IMR-90 (cell line): ENCODE measurements around the gene CLASP1. TPM values are rescaled to one million over a fixed set of nuclear protein-coding genes. Genes with fewer than 3 reads are reported as not detected.

Experiments used
- ATAC-seq: fragments of 200-7000 bp; cut with Tn5 transposase; 2 replicates; pipeline ENCODE4 v1.9.1; 2020; ENCODE audit warnings: low read depth, mild to moderate bottlenecking, moderate library complexity
- BruUV-seq: library from RNA; stranded (reverse); fragments of 400-500 nt; replicated peaks from 2 replicates; lab custom pipeline; 2021; lab: Mats Ljungman, UMichigan
- CTCF ChIA-PET: fragments of 300-600 bp; formaldehyde crosslinking; extraction: SDS; loops from one replicate; lab custom pipeline; 2021; ENCODE audit warnings: antibody characterized with exemption; lab: Yijun Ruan, JAX
- POLR2A ChIA-PET: fragments of 300-600 bp; sonication (Branson Sonifier 250); formaldehyde crosslinking; loops from one replicate; lab custom pipeline; 2022; ENCODE audit warnings: antibody characterized with exemption; ENCODE audit not compliant: unreplicated experiment; lab: Charles Lee
- DNase-seq: peaks from one replicate; pipeline ENCODE4 v3.0.0; 2013
- H2AFZ ChIP-seq: replicated peaks from 2 replicates; pipeline ENCODE3; 2013; ENCODE audit warnings: low read length, mild to moderate bottlenecking; ENCODE audit not compliant: poor library complexity
- H2AK5ac ChIP-seq: 2 replicates; pipeline ENCODE4 v1.6.1; 2013; ENCODE audit warnings: low read depth, low read length, inconsistent platforms
- H2AK9ac ChIP-seq: replicated peaks from 2 replicates; pipeline ENCODE3; 2013; ENCODE audit warnings: mild to moderate bottlenecking, low read depth, low read length, moderate library complexity; ENCODE audit not compliant: poor library complexity
- H2BK120ac ChIP-seq: 2 replicates; pipeline ENCODE4 v1.6.1; 2013; ENCODE audit warnings: low read depth, low read length, inconsistent platforms
- H2BK15ac ChIP-seq: 3 replicates; pipeline ENCODE4 v1.6.1; 2013; ENCODE audit warnings: low read depth, low read length, inconsistent platforms
- H2BK20ac ChIP-seq: 2 replicates; pipeline ENCODE4 v1.6.1; 2013; ENCODE audit warnings: low read depth, mild to moderate bottlenecking, inconsistent platforms, low read length, moderate library complexity
- H2BK5ac ChIP-seq: 2 replicates; pipeline ENCODE4 v1.6.1; 2013; ENCODE audit warnings: mild to moderate bottlenecking, low read depth, low read length, inconsistent platforms; ENCODE audit not compliant: poor library complexity, severe bottlenecking
- H3K14ac ChIP-seq: replicated peaks from 2 replicates; pipeline ENCODE4 v1.6.1; 2013; ENCODE audit warnings: low read depth, low read length, inconsistent platforms
- H3K18ac ChIP-seq: 2 replicates; pipeline ENCODE4 v1.6.1; 2013; ENCODE audit warnings: low read depth, low read length, control low read depth
- H3K23ac ChIP-seq: 2 replicates; pipeline ENCODE4 v1.6.1; 2013; ENCODE audit warnings: low read depth, low read length, inconsistent platforms
- H3K27ac ChIP-seq: 2 replicates; pipeline ENCODE4 v1.5.1; 2013; ENCODE audit warnings: mild to moderate bottlenecking, control low read depth, low read length; ENCODE audit not compliant: insufficient read depth
- H3K27me3 ChIP-seq: 2 replicates; pipeline ENCODE4 v1.6.1; 2013; ENCODE audit warnings: low read length; ENCODE audit not compliant: control insufficient read depth, insufficient read depth
- H3K36me3 ChIP-seq: 2 replicates; pipeline ENCODE4 v1.6.1; 2013; ENCODE audit warnings: low read length, mixed read lengths; ENCODE audit not compliant: control insufficient read depth, insufficient read depth
- H3K4ac ChIP-seq: 2 replicates; pipeline ENCODE4 v1.6.1; 2013; ENCODE audit warnings: low read depth, low read length, inconsistent platforms
- H3K4me1 ChIP-seq: 2 replicates; pipeline ENCODE4 v1.6.1; 2013; ENCODE audit warnings: low read length, mixed read lengths; ENCODE audit not compliant: control insufficient read depth, insufficient read depth
- H3K4me2 ChIP-seq: 2 replicates; pipeline ENCODE4 v1.6.1; 2013; ENCODE audit warnings: low read depth, mild to moderate bottlenecking, control low read depth, low read length, moderate library complexity
- H3K4me3 ChIP-seq: 2 replicates; pipeline ENCODE4 v1.5.1; 2013; ENCODE audit warnings: low read depth, mild to moderate bottlenecking, control low read depth, low read length, moderate library complexity; ENCODE audit not compliant: insufficient read depth
- H3K56ac ChIP-seq: 2 replicates; pipeline ENCODE4 v1.6.1; 2013; ENCODE audit warnings: low read length, inconsistent platforms; ENCODE audit not compliant: insufficient read depth; ENCODE audit errors: extremely low read depth
- H3K79me1 ChIP-seq, 2 experiments: 2 replicates each; pipeline ENCODE4 v1.6.1; 2013; ENCODE audit warnings: low read length in 2 of 2, inconsistent platforms in 1 of 2, low read depth in 1 of 2
- H3K9ac ChIP-seq: 2 replicates; pipeline ENCODE4 v1.6.1; 2013; ENCODE audit warnings: low read depth, low read length, control low read depth
- H3K9me1 ChIP-seq: 2 replicates; pipeline ENCODE4 v1.6.1; 2013; ENCODE audit warnings: low read length, inconsistent platforms; ENCODE audit not compliant: insufficient read depth
- H3K9me3 ChIP-seq: 2 replicates; pipeline ENCODE4 v1.6.1; 2013; ENCODE audit warnings: low read length; ENCODE audit not compliant: control insufficient read depth, insufficient read depth
- H4K20me1 ChIP-seq: 2 replicates; pipeline ENCODE4 v1.6.1; 2013; ENCODE audit warnings: low read length, inconsistent platforms; ENCODE audit not compliant: insufficient read depth
- H4K5ac ChIP-seq: 2 replicates; pipeline ENCODE4 v1.6.1; 2013; ENCODE audit warnings: mild to moderate bottlenecking, low read depth, low read length, control low read depth
- H4K8ac ChIP-seq, 2 experiments: 2 replicates each; pipeline ENCODE4 v1.6.1; 2013; ENCODE audit warnings: low read depth in 2 of 2, low read length in 2 of 2, control low read depth in 1 of 2, inconsistent platforms in 1 of 2
- H4K91ac ChIP-seq: 2 replicates; pipeline ENCODE4 v1.6.1; 2013; ENCODE audit warnings: low read depth, low read length, inconsistent platforms; ENCODE audit not compliant: insufficient read depth
- BHLHE40 ChIP-seq: fragments of 150-350 bp; IDR thresholded peaks from 2 replicates; pipeline ENCODE4 v1.6.1; 2016; ENCODE audit warnings: mild to moderate bottlenecking, low read depth, low read length
- WGBS, 2 experiments: methylation state at CpG; one replicate each; pipeline versions ENCODE4 v1.1.5 to v1.1.7; 2013; ENCODE audit warnings: missing lambda C conversion rate in 2 of 2; ENCODE audit not compliant: insufficient read length in 1 of 2; ENCODE audit errors: extremely low coverage in 2 of 2; 5-methylcytosine and 5-hydroxymethylcytosine counted together
- dilution Hi-C: fragments of 300-500 bp; cut with HindIII; formaldehyde crosslinking; loops from one replicate; pipeline ENCODE4 v1.14.3; 2018; ENCODE audit warnings: low sequenced_read_pairs; ENCODE audit not compliant: unreplicated experiment
- in situ Hi-C: fragments of 300-500 bp; cut with MboI; formaldehyde crosslinking; loops from 3 replicates; pipeline ENCODE4 v1.14.3; 2019; ENCODE audit warnings: low sequenced_read_pairs, inconsistent platforms, mixed read lengths
- intact Hi-C: fragments of 100-400 bp; cut with micrococcal nuclease; formaldehyde crosslinking; loops from 2 replicates; pipeline ENCODE4 v1.10.0; 2022
- polyA plus RNA-seq, 3 experiments: library from polyadenylated mRNA; depleted of rRNA; stranded (reverse); fragments of >200 nt; gene quantifications; 2 replicates each; pipeline ENCODE4 v1.2.3, GENCODE V29; 2012; ENCODE audit warnings: low replicate concordance in 1 of 3
- total RNA-seq: library from RNA; depleted of rRNA; stranded (reverse); fragments of >200 nt; gene quantifications from 2 replicates; pipeline ENCODE4 v1.2.3, GENCODE V29; 2012

Gene CLASP1
- total and polyA plus RNA-seq, 2 of the 4 experiments (the other 2 are of a cell fraction): 12.3 to 33.7 TPM

DNA sequence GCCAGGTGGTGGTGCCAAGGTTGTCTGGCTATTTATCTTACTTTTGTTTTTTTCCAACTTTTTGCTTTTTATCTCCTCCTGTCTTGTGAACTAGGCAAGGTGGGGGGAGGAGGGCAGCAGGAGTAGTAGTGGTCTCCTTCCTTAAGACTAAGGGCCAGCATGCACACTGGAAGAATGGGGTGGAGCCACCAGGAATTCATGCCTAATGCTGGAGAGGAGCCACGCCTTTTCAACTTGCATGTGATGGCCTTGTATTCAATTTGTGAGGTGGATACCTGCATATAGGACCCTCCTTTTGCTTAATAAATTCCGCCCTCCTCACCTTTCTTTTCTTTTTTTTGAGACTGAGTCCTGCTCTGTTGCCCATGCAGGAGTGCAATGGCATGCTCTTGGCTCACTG is 37.6 kb upstream of the CLASP1 start:
- in situ Hi-C loops (no loop called here), intact Hi-C loops (no loop called here), dilution Hi-C loops (no loop called here)
- Histone ChIP-seq H3K9me3 (peaks cover 16% of the 10 kb centered on the region), H3K23ac (no peak overlapping the region), H4K91ac (no peak overlapping the region), H2BK20ac (no peak overlapping the region), H2BK15ac (no peak overlapping the region), H3K9me1 (no peaks in the 10 kb centered on the region), H3K4ac (no peak overlapping the region), H2AK9ac (no peak overlapping the region), H3K27ac (no peak overlapping the region), H3K9ac (no peak overlapping the region), H3K56ac (no peak overlapping the region), H3K4me3 (no peak overlapping the region), H3K18ac (no peak overlapping the region), H4K5ac (no peak overlapping the region), H2BK120ac (no peak overlapping the region), H4K20me1 (no peaks in the 10 kb centered on the region), H2AFZ (no peak overlapping the region), H2AK5ac (no peak overlapping the region), H3K27me3 (no peaks in the 10 kb centered on the region; the same call in 1 of the 2 replicates), H3K36me3 (no peaks in the 10 kb centered on the region), H2BK5ac (no peak overlapping the region), H3K4me2 (no peak overlapping the region), H3K79me1 (no peaks in the 10 kb centered on the region), H4K8ac (no peak overlapping the region), H3K4me1 (no peaks in the 10 kb centered on the region), H3K14ac (no peak overlapping the region)
- WGBS, 2 experiments: 33% methylated on average over 1 of the region's 2 CpGs; no CpG with 5 or more reads in 1 of the 2 experiments
- no peak for DNase-seq
- no peak for ATAC-seq
- BruUV-seq: no TSS peak
- POLR2A ChIA-PET: no interaction called here
- CTCF ChIA-PET: no interaction called here
- TF ChIP-seq BHLHE40: no peak
